SK-N-SH (cell line): Measurements from ENCODE around the gene AVPI1.
A peak's percentile ranks its signal among the peaks of the same experiment; 100 is the strongest.

Source experiments
- CHD2 ChIP-seq: fragments of 150-350 bp; IDR thresholded peaks from 2 replicates; pipeline ENCODE4 v1.6.1; 2018; ENCODE audit warnings: low read length; ENCODE audit not compliant: partially characterized antibody
- ELF1 ChIP-seq: IDR thresholded peaks from 2 replicates; pipeline ENCODE4 v1.4.0; 2012
- EP300 ChIP-seq, 2 experiments: IDR thresholded peaks; 2 replicates each; pipeline versions ENCODE4 v1.4.0 to v1.6.1; 2012; ENCODE audit warnings: borderline replicate concordance in 1 of 2, low read depth in 1 of 2, low read length in 1 of 2
- RXRA ChIP-seq: IDR thresholded peaks from 2 replicates; pipeline ENCODE4 v1.4.0; 2012; ENCODE audit warnings: low read depth, mild to moderate bottlenecking, borderline replicate concordance
- TF ChIP-seq, protein P1 (sequence below): fragments of 200-600 bp; sonication (generic); IDR thresholded peaks from 2 replicates; pipeline ENCODE4 v1.6.1; 2017; ENCODE audit warnings: antibody characterized with exemption, mild to moderate bottlenecking, moderate library complexity
- TF ChIP-seq, protein P2 (sequence below): IDR thresholded peaks from 2 replicates; pipeline ENCODE4 v1.4.0; 2012; ENCODE audit warnings: low read depth

DNA sequence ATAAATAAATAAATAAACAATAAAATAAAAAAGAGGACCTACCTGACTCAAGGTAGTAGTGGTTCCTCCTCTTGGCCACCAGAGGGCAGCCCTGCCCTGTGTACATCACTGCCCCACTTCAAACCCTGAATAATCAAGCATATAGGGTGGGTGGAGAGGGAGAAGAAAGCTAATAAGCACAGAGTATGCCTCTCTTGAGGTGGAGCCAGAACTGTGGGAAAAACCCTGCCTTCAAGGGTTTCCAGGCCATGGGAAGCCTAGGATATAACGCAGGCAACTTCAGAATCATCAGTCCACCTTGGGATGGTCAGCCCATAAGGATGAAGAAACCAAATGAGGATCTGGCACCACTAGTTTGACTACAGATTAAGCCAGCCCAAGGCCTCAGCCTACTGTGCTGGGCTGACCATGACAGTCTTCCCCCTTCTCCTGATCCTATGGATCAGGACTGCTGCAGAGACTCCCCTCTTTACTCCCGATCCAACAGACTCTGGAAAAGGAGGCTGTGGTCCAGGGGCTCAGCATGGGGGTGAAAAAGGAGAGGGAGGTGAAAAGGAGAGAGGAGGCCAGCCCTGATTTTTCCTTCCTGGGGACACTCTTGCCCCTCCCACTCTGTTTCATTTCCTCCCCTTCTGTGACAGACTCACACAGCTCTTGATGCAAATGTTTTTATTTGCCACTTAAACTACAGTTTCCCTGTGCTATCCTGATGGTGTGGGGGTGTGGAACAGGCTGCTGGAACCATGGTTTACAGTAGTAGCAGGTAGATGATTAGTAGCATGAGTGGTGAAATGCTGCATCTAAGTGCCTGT lies 10.1 kb downstream of the AVPI1 start:
- TF ChIP-seq EP300 (IDR thresholded peaks at IDR 0.05; ENCODE audit: borderline replicate concordance in 1 of 2, low read depth in 1 of 2, low read length in 1 of 2) (no peak), ELF1 (no peak), RXRA (no peak), CHD2 (no peak)
- TF ChIP-seq, protein P1, sequence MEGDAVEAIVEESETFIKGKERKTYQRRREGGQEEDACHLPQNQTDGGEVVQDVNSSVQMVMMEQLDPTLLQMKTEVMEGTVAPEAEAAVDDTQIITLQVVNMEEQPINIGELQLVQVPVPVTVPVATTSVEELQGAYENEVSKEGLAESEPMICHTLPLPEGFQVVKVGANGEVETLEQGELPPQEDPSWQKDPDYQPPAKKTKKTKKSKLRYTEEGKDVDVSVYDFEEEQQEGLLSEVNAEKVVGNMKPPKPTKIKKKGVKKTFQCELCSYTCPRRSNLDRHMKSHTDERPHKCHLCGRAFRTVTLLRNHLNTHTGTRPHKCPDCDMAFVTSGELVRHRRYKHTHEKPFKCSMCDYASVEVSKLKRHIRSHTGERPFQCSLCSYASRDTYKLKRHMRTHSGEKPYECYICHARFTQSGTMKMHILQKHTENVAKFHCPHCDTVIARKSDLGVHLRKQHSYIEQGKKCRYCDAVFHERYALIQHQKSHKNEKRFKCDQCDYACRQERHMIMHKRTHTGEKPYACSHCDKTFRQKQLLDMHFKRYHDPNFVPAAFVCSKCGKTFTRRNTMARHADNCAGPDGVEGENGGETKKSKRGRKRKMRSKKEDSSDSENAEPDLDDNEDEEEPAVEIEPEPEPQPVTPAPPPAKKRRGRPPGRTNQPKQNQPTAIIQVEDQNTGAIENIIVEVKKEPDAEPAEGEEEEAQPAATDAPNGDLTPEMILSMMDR, result peak; percentile 82
- TF ChIP-seq, protein P2, sequence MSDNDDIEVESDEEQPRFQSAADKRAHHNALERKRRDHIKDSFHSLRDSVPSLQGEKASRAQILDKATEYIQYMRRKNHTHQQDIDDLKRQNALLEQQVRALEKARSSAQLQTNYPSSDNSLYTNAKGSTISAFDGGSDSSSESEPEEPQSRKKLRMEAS, result no peak
